ENCODE results near the gene LAMA1.

Gene LAMA1

DNA sequence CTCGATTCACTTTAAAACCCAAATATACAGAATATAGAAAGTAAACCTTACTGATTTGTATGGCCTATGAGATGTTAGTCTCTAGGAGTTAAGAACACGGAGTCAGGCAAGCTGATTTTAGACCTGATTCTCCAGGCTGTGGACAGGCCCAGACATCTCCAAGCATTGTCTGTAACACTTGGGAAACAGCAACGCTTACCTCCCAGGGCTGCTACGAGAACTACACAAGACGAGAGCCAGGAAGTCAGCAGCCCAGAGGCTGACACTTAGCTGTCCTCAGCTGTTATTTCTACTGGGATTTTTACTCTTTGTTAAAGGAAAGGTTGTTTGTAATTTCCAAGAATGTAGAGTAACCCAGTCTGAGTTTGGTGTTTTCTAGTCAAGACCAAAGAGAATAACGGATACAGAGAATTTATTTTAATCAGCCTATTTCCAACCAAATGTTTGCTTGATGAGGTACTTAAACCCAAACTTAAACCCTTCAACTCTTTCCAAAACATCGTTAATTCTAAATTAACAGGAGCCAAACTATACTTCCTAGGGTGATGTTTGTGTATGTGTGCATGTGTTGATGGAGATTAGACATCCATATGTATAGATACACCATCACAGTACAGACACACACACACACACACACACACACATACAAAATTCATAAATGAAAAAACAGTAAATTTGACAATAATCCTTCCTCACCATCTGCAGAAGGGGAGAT, 123.4 kb downstream of the LAMA1 start:
- DNase-seq (ENCODE audit: low spot score): no peak

DNA sequence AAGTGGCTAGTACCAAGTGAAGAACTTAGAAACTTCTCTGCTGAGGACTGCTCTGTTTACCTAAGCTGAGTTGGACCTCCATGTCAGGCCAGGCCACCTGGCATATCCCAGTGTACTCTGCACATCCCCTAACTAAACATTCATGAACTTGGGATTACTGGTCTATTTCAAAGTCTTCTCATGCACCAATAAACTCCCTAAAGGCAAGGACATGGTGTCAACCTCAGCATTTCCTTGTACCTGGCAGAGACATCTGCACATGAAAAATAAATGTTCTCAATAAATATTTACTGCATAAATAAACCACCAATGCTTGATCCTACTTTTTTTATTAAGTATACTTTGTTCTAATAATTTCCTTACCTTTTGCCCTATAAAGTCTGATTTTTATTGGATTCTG, 124.8 kb downstream of the LAMA1 start:
- no peak for DNase-seq (ENCODE audit: low spot score)

GRCh38 chr18:6983366-6983765, 134.2 kb downstream of the LAMA1 start:
- DNase-seq (ENCODE audit: low spot score): no peak

DNA sequence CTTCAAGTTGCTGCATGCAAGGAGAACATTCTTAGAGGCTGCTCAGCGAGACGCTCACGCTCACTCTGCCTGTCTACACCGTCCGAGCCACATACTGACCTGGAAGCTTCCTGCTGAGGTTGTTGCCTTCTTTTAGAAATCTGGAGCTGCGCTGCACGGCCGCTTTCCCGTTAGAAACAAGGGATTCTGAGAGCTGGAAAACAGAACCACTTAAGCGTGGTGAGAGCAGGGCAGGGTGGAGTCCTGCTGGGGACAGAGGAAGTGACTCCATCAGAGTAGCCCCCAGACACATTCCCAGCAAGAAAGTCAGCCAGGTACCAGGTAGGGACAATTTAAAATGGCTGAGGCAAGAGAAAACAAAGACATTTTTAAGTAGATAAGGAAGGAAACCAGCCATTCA, 135.2 kb downstream of the LAMA1 start:
- peak; percentile 12 for DNase-seq (ENCODE audit: low spot score)

DNA sequence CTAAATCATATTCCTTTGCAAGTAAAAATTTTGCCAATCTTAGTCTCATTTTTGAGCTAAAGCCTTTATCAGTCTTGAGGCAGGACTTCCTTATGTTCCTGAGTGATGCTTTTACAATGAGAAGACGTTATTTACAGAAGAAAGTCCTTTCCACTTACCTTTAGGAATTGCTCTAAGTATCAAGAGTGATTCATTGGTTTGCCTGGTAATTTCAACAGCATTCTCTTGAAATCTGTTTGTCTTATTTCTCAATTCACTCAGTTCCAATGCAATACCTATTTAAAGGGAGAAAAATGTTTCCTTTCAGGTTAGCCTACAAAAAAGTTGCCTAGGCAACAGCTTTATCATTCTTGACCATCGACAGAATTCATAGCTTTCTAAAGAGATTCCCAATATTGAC, 137.2 kb downstream of the LAMA1 start:
- no peak for DNase-seq (ENCODE audit: low spot score)

GRCh38 chr18:6979954-6980353, 137.6 kb downstream of the LAMA1 start:
- no peak for DNase-seq (ENCODE audit: low spot score)

- no peak for DNase-seq (ENCODE audit: low spot score)
Measured at GRCh38 chr18:6976935-6977334, 140.7 kb downstream of the LAMA1 start.

- no peak for DNase-seq (ENCODE audit: low spot score)
Measured at GRCh38 chr18:6975084-6975483, 142.5 kb downstream of the LAMA1 start.

- DNase-seq (ENCODE audit: low spot score): no peak
Measured at GRCh38 chr18:6971823-6972478, 145.6 kb downstream of the LAMA1 start.

- DNase-seq (ENCODE audit: low spot score): no peak
Measured at GRCh38 chr18:6963452-6964097, 154.0 kb downstream of the LAMA1 start.

DNA sequence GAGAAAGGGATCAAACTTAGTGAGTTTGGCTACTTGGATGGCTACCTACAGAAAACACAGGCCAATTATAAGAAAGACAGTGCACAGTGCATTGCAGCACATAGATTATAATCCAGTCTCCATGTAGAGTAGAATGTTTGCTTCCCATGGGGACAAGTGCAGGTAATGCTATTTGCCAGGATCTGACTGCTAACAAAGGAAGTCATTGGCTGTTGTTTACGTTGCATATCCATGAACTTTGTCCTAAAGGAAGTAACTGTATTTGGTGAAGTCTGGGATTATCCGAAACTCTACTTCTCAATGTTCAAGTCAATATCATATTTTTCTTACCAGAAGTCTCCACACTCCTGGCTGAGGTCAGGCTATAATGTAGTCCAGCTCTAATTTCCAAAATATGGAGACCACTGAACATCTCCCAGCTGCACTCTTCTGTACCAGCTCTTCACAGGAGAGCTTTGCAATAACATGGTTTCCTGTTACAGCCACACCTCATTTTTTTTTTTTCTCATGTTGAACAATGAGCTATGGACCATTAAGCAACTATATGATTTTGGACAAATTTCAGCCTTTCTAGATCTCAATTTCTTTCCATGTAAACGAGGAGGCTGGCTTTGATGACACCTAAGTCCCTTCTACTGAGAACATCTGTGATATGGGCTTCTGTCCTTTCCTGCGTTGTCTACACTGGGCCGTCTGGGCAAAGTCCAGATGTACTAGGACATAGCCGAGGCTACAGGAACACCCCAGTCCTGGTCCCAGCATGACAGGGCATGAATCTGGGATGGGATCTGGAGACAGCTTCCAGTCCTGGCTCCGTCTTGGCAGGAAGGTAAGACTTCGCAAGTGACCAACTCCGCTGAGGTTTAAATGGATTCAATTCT, 154.8 kb downstream of the LAMA1 start:
- no peak for DNase-seq (ENCODE audit: low spot score)

GRCh38 chr18:6961331-6961730, 156.3 kb downstream of the LAMA1 start:
- DNase-seq (ENCODE audit: low spot score): no peak

- DNase-seq (ENCODE audit: low spot score): no peak
Measured at GRCh38 chr18:6960656-6961055, 156.9 kb downstream of the LAMA1 start.

DNA sequence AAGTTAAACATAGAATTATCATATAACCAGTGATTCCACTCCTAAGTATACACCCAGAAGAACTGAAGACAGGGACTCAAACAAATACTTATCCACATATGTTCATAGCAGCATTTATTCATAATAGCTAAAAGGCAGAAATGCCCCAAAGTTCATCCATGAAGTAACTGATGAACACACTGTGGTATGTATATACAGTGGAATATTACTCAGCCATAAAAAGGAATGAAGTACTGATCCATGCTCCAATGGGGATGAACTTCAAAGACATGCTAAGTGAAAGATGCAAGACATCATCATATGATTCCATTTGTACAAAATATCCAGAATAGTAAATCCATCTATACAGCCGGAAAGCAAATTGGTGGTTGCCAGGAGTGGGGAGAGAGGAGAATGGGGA, 157.5 kb downstream of the LAMA1 start:
- no peak for DNase-seq (ENCODE audit: low spot score)

- no peak for DNase-seq (ENCODE audit: low spot score)
Measured at GRCh38 chr18:6959110-6959509, 158.5 kb downstream of the LAMA1 start.

DNA sequence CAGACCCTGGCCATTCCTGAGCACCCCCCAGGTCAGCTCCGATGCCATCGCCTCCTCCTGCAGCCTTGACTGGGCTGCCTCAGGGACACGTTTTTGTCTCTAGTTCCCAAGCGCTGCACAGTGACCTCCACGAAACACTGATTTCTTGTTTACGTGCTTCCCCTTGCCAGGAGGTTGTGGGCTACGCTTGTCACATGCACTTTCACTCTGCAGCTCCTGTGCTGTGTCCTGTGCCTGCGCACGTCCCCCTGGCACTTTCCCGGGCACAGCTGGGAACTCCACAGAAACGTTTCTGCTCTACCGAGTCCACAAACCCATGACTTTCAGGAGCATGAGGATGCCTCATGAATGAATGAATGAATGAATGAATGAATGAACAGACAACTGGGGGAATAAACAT, 160.6 kb downstream of the LAMA1 start:
- no peak for DNase-seq (ENCODE audit: low spot score)

DNA sequence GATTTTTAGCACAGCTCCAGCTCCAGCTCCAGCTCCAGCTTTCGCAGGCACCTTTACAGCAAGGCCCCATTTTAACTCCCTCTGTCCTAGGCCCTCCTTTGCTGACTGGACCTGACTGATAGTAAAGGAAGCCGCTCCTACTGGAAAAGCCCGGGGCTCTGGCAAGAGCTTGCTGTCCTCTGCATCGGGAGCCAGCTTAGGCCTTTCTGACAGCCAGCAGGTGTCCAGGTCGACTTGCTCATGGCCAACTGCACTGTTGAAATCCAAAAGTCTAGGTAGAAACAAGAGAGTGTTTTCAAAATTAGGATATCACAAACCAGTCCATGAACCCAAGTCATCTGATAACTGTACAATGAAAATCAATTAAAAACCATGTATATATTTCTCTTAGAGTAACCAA, 161.1 kb downstream of the LAMA1 start:
- no peak for DNase-seq (ENCODE audit: low spot score)

GRCh38 chr18:6955304-6955703, 162.3 kb downstream of the LAMA1 start:
- no peak for DNase-seq (ENCODE audit: low spot score)

- no peak for DNase-seq (ENCODE audit: low spot score)
Measured at GRCh38 chr18:6954501-6954900, 163.1 kb downstream of the LAMA1 start.

- no peak for DNase-seq (ENCODE audit: low spot score)
Measured at GRCh38 chr18:6951336-6952090, 166.1 kb downstream of the LAMA1 start.

DNA sequence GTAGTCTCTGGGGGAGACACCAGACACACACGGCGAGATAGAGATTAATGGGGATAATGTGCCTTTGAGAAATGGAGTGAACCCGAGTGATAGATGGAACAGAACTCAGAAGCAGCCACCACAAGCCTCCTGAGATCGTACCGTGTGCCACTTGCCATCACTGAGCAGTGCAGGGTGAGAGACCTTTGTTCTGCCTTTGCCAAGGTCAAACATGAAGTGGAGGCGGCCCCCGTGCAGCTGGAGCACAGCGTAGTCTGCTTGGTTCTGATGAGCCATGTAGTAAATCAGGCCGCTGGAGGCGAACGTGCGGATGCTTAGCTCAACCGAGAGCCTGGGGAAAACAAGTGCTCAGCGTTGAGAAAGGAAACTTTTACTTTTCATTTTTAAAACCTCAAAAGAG, 167.0 kb downstream of the LAMA1 start:
- no peak for DNase-seq (ENCODE audit: low spot score)
